Measurements from ENCODE around the gene LRMDA.

LRMDA gene

GRCh38 chr10:76559892-76560220 lies 1128.4 kb downstream of the LRMDA start:
- H3K27ac ChIP-seq: no peak overlapping the region
- H3K27me3 ChIP-seq (ENCODE audit: control insufficient read depth, insufficient read depth, low read length): no peaks in the 10 kb centered on the region
- H3K9ac ChIP-seq: no peak overlapping the region
- H3K4me2 ChIP-seq (ENCODE audit: low read length): no peak overlapping the region
- H3K4me1 ChIP-seq: no peaks in the 10 kb centered on the region
- H3K79me2 ChIP-seq: no peaks in the 10 kb centered on the region
- H3K9me3 ChIP-seq (ENCODE audit: control insufficient read depth, low read length): no peaks in the 10 kb centered on the region
- H2AFZ ChIP-seq: no peak overlapping the region
- H3K36me3 ChIP-seq (ENCODE audit: control insufficient read depth, insufficient read depth, low read length): no peaks in the 10 kb centered on the region
- no peak overlapping the region for H3K4me3 ChIP-seq (ENCODE audit: low read depth, low read length)
- no peak for TF ChIP-seq CTCF (IDR thresholded peaks at IDR 0.05)

GRCh38 chr10:76560338-76560737 lies 1128.9 kb downstream of the LRMDA start:
- Histone ChIP-seq H3K36me3 (ENCODE audit: control insufficient read depth, insufficient read depth, low read length) (no peaks in the 10 kb centered on the region), H3K4me3 (ENCODE audit: low read depth, low read length) (no peak overlapping the region), H3K27me3 (ENCODE audit: control insufficient read depth, insufficient read depth, low read length) (no peaks in the 10 kb centered on the region), H2AFZ (no peak overlapping the region), H3K4me2 (ENCODE audit: low read length) (no peak overlapping the region), H3K27ac (no peak overlapping the region), H3K4me1 (no peaks in the 10 kb centered on the region), H3K9me3 (ENCODE audit: control insufficient read depth, low read length) (no peaks in the 10 kb centered on the region), H3K79me2 (no peaks in the 10 kb centered on the region), H3K9ac (no peak overlapping the region)
- no peak for TF ChIP-seq CTCF (IDR thresholded peaks at IDR 0.05)

GRCh38 chr10:76563286-76563685 lies 1131.9 kb downstream of the LRMDA start:
- Histone ChIP-seq H3K9ac (no peak overlapping the region), H3K27ac (no peak overlapping the region), H3K27me3 (ENCODE audit: control insufficient read depth, insufficient read depth, low read length) (no peaks in the 10 kb centered on the region), H3K9me3 (ENCODE audit: control insufficient read depth, low read length) (no peaks in the 10 kb centered on the region), H3K4me3 (ENCODE audit: low read depth, low read length) (no peak overlapping the region), H2AFZ (no peak overlapping the region), H3K4me2 (ENCODE audit: low read length) (no peak overlapping the region), H3K79me2 (no peaks in the 10 kb centered on the region), H3K36me3 (ENCODE audit: control insufficient read depth, insufficient read depth, low read length) (no peaks in the 10 kb centered on the region), H3K4me1 (no peaks in the 10 kb centered on the region)
- no peak for TF ChIP-seq CTCF (IDR thresholded peaks at IDR 0.05)

- Histone ChIP-seq H3K36me3 (ENCODE audit: control insufficient read depth, insufficient read depth, low read length) (no peaks in the 10 kb centered on the region), H3K4me2 (ENCODE audit: low read length) (no peak overlapping the region), H2AFZ (no peak overlapping the region), H3K79me2 (no peaks in the 10 kb centered on the region), H3K4me1 (no peaks in the 10 kb centered on the region), H3K27ac (no peak overlapping the region), H3K9me3 (ENCODE audit: control insufficient read depth, low read length) (no peaks in the 10 kb centered on the region), H3K4me3 (ENCODE audit: low read depth, low read length) (no peak overlapping the region), H3K9ac (no peak overlapping the region), H3K27me3 (ENCODE audit: control insufficient read depth, insufficient read depth, low read length) (no peaks in the 10 kb centered on the region)
- no peak for TF ChIP-seq CTCF (IDR thresholded peaks at IDR 0.05)
Observed at GRCh38 chr10:76572021-76572420, 1140.6 kb downstream of the LRMDA start.

- no peak overlapping the region for H2AFZ ChIP-seq
- no peaks in the 10 kb centered on the region for H3K36me3 ChIP-seq (ENCODE audit: control insufficient read depth, insufficient read depth, low read length)
- no peaks in the 10 kb centered on the region for H3K79me2 ChIP-seq
- no peaks in the 10 kb centered on the region for H3K4me1 ChIP-seq
- H3K4me2 ChIP-seq (ENCODE audit: low read length): no peak overlapping the region
- H3K4me3 ChIP-seq (ENCODE audit: low read depth, low read length): no peak overlapping the region
- TF ChIP-seq CTCF (IDR thresholded peaks at IDR 0.05): no peak
- H3K9ac ChIP-seq: no peak overlapping the region
- no peak overlapping the region for H3K27ac ChIP-seq
- H3K27me3 ChIP-seq (ENCODE audit: control insufficient read depth, insufficient read depth, low read length): no peaks in the 10 kb centered on the region
- H3K9me3 ChIP-seq (ENCODE audit: control insufficient read depth, low read length): no peaks in the 10 kb centered on the region
Observed at GRCh38 chr10:76576276-76576962, 1145.0 kb downstream of the LRMDA start.

Measured in parathyroid adenoma (tissue), 2 donors.